NK-92 (cell line): ENCODE data around the gene KLHL29.
"Not testable (repeated sequence)": the region's sequence is repeated elsewhere in the genome, so short reads cannot be mapped to it uniquely, and the experiment has no call there.

Experiments used
- DNase-seq: peaks from one replicate; lab custom pipeline; 2025; ENCODE audit not compliant: unreplicated experiment; lab: John Stamatoyannopoulos, UW

KLHL29 gene

DNA sequence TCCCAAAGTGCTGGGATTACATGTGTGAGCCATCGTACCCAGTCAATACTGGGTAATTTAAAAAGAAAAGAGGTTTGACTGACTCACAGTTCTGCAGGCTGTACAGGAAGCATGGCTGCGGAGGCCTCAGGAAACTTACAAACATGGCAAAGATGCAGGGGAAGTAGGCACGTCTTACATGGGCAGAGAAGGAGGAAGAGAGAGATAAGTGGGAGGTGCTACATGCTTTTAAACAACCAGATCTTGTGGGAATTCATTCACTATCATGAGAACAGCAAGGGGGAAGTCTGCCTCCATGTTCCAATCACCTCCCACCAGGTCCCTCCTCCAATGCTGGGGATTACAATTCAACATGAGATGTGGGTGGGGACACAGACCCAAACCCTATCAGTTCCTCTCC, 349.4 kb downstream of the KLHL29 start:
- DNase-seq, result no peak

DNA sequence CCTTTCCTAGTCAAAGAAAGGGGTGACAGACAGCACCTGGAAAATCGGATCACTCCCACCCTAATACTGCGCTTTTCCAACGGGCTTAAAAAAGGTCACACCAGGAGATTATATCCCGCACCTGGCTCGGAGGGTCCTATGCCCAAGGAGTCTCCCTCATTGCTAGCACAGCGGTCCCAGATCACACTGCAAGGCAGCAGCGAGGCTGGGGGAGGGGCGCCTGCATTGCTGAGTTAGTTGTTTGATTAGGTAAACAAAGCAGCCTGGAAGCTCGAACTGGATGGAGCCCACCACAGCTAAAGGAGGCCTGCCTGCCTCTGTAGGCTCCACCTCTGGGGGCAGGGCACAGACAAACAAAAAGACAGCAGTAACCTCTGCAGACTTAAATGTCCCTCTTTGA, 351.8 kb downstream of the KLHL29 start:
- not testable (repeated sequence) for DNase-seq

- DNase-seq, result no peak
These were observed 360.2 kb downstream of the KLHL29 start for GRCh38 chr2:23745068-23745725.

- no peak for DNase-seq
These were observed 360.7 kb downstream of the KLHL29 start for GRCh38 chr2:23745726-23746105.

GRCh38 chr2:23746141-23746863, 361.3 kb downstream of the KLHL29 start:
- no peak for DNase-seq

- DNase-seq, result no peak
These were observed 366.8 kb downstream of the KLHL29 start for GRCh38 chr2:23751747-23752265.

DNA sequence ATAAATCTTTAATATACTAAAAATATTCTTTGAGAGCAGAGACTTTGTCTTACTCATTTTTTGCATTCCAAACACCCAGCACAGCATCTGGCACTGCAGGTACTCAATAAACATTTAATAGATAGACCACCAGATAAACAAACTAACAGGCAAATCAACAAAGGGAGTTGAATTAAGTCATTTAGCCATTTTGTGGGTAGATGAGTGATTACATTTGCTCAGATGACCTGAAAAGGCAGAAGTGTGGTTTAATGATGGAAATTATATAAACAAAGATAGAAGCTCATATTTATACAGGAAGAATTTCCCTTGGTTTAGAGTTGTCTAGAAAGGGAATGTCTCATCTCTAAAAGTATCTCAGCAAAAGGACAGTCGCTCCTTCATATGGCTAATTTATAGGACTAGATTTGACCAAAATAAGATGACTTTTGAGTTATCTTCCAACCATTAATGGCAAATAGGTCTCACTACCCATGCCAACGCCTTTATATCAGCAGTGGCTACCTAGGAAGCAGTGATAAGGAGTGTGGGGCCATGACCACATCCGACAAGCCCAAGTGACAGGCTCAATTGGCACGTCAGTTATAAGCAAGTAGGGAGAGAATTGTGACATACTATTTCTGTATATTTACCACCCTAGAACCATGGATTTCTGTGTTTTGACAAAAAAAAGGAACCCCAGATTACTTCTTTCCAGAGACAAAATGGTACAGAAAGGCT, 368.5 kb downstream of the KLHL29 start:
- no peak for DNase-seq

- no peak for DNase-seq
These were observed 370.0 kb downstream of the KLHL29 start for GRCh38 chr2:23754970-23755369.

DNA sequence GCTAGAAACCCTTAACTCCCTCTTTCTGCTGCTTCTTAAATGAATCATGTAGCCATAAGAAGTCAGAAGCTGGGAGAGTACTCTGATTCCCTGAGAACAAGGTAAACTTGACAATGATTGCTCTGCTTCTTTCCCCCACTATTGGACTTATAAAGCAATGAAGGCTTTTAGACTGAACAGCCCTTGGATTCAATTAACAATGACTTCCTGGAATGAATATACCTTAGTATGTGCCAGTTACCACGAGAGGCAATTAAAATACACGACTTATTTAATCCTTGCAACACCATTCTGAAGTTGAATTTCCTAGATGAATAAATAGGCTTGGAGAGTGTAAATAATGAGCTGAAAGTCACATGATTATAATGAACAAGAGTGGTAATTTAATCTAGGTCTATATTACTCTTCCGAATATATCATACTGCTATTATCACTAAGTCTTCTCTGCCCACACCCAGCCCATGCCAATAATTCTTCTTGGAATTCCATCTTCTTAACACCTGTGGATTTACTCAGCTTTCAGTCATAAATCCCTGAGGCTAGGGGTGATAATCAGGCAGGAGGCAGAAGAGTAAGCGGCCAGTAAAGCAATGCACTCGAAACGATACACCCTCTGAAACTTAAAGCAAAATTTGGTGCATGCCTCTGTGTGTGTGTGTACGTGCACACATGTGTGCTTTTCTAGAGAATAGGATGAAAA, 371.8 kb downstream of the KLHL29 start:
- DNase-seq, result no peak

- no peak for DNase-seq
These were observed 372.9 kb downstream of the KLHL29 start for GRCh38 chr2:23757686-23758433.
